Measurements from ENCODE around the gene ABCB8.
A peak's percentile ranks its signal among the peaks of the same experiment; 100 is the strongest.

ABCB8 gene

GRCh38 chr7:151075978-151076426, 47.8 kb downstream of the ABCB8 start:
- no peak overlapping the region for H3K4me3 ChIP-seq (ENCODE audit: low read depth, low read length)
- no peak for TF ChIP-seq CTCF (IDR thresholded peaks at IDR 0.05; ENCODE audit: borderline replicate concordance, insufficient read depth, low read depth, low read length)

- no peak; the same call in 1 of the 2 replicates for TF ChIP-seq CTCF (IDR thresholded peaks at IDR 0.05; ENCODE audit: borderline replicate concordance, insufficient read depth, low read depth, low read length)
- H3K4me3 ChIP-seq (ENCODE audit: low read depth, low read length), result no peak overlapping the region
Observed at GRCh38 chr7:151076863-151077704, 48.8 kb downstream of the ABCB8 start.

GRCh38 chr7:151077705-151078232, 49.5 kb downstream of the ABCB8 start:
- H3K4me3 ChIP-seq (ENCODE audit: low read depth, low read length), result no peak overlapping the region
- TF ChIP-seq CTCF (IDR thresholded peaks at IDR 0.05; ENCODE audit: borderline replicate concordance, insufficient read depth, low read depth, low read length), result no peak

GRCh38 chr7:151078233-151079040, 50.2 kb downstream of the ABCB8 start:
- no peak for TF ChIP-seq CTCF (IDR thresholded peaks at IDR 0.05; ENCODE audit: borderline replicate concordance, insufficient read depth, low read depth, low read length)
- no peak overlapping the region for H3K4me3 ChIP-seq (ENCODE audit: low read depth, low read length)

- peak overlapping the region; percentile 98 for H3K4me3 ChIP-seq (ENCODE audit: low read depth, low read length)
- TF ChIP-seq CTCF (IDR thresholded peaks at IDR 0.05; ENCODE audit: borderline replicate concordance, insufficient read depth, low read depth, low read length), result no peak
Observed at GRCh38 chr7:151079199-151079910, 51.1 kb downstream of the ABCB8 start.

- no peak for TF ChIP-seq CTCF (IDR thresholded peaks at IDR 0.05; ENCODE audit: borderline replicate concordance, insufficient read depth, low read depth, low read length)
- H3K4me3 ChIP-seq (ENCODE audit: low read depth, low read length), result peak overlapping the region; percentile 98
Observed at GRCh38 chr7:151080067-151080521, 51.8 kb downstream of the ABCB8 start.

Data from GM12875 (cell line).